ENCODE measurements around the gene DNAJC4. TPM values are rescaled to one million over a fixed set of nuclear protein-coding genes. Genes with fewer than 3 reads are reported as not detected.

The DNAJC4 gene
- total RNA-seq, 1 donor from 2014 or later: 17.6 TPM

DNA sequence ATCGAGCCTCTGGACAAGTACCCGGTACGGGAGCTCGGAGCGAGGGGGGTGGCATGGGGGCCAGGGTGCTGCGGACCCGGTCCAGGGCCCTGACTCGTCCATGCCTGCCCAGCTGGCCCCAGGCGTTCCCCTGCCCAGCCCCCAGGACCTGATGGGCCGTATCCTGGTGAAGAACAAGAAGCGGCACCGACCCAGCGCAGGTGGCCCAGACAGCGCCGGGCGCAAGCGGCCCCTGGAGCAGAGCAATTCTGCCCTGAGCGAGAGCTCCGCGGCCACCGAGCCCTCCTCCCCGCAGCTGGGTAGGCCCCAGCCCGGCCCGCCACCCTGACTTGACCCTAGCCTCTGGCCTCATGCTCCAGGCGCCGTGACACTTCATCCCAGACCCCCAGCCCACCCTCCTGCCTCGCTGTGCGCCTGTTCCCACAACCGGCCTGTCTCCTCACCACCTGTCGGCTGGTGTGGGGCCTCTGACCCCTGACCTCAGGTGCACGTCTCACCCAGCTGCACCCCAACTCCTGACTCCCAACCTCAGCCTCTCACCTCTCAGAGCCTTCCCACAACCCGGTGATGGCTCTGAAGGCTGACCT lies 28.7 kb downstream of the DNAJC4 start:
- H3K4me3 ChIP-seq (ENCODE audit: low read depth, low read length): no peak overlapping the region
- TF ChIP-seq, protein P1, sequence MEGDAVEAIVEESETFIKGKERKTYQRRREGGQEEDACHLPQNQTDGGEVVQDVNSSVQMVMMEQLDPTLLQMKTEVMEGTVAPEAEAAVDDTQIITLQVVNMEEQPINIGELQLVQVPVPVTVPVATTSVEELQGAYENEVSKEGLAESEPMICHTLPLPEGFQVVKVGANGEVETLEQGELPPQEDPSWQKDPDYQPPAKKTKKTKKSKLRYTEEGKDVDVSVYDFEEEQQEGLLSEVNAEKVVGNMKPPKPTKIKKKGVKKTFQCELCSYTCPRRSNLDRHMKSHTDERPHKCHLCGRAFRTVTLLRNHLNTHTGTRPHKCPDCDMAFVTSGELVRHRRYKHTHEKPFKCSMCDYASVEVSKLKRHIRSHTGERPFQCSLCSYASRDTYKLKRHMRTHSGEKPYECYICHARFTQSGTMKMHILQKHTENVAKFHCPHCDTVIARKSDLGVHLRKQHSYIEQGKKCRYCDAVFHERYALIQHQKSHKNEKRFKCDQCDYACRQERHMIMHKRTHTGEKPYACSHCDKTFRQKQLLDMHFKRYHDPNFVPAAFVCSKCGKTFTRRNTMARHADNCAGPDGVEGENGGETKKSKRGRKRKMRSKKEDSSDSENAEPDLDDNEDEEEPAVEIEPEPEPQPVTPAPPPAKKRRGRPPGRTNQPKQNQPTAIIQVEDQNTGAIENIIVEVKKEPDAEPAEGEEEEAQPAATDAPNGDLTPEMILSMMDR (conservative IDR thresholded peaks at IDR 0.05; ENCODE audit: low read depth, low read length): no peak
- DNase-seq (ENCODE audit: low read depth): no peak

DNA sequence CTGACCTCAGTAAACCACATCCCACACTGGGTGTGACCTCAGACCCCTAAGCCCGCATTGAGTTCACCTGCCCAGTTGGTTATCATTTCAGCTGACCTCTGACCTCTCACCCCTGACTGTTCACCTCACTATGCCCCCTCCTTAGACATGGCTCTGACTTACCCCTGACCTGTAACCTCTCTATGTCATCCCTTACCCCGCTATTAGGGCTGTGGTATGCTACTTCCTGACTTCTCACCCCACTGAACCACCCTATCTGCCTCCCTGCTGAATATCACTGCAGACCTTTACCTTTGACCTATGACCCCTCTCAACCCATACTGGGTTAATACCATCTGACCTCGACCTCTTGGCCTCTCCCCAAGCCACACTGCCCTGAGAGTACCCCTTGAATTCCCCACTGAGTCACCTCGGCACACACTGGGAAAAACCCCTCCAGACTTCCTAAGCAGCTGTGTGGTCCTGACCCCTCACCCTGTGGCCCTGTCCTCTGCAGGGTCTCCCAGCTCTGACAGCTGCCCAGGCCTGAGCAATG lies 29.3 kb downstream of the DNAJC4 start:
- TF ChIP-seq, protein P1 (conservative IDR thresholded peaks at IDR 0.05; ENCODE audit: low read depth, low read length): no peak
- H3K4me3 ChIP-seq (ENCODE audit: low read depth, low read length): no peak overlapping the region
- DNase-seq (ENCODE audit: low read depth): no peak

DNA sequence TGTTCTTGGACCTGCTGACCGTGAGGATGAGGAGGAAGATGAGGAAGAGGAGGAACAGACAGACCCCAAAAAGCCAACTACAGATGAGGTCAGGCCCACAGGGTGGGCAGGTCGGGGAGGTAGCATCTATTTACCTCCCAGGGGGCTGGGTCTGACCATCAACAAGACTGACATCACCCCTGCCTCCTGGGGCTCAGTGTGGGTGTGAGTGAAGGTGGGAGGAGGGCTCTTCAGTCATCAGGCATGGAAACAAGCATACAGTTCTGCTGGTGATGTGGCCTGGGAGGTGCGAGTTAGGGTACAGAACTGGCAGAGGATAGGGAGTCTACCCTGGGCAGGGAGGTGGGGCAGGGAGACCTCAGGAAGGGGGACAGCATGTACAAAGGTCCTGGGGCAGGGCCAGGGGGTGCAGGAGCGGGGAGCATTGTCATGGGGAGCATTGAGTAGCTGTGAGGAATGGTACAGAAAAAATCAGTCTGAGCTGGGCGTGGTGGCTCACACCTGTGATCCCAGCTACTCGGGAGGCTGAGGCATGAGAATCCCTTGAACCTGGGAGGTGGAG lies 29.9 kb downstream of the DNAJC4 start:
- H3K4me3 ChIP-seq (ENCODE audit: low read depth, low read length): no peak overlapping the region
- TF ChIP-seq, protein P1 (conservative IDR thresholded peaks at IDR 0.05; ENCODE audit: low read depth, low read length): no peak
- DNase-seq (ENCODE audit: low read depth): no peak

DNA sequence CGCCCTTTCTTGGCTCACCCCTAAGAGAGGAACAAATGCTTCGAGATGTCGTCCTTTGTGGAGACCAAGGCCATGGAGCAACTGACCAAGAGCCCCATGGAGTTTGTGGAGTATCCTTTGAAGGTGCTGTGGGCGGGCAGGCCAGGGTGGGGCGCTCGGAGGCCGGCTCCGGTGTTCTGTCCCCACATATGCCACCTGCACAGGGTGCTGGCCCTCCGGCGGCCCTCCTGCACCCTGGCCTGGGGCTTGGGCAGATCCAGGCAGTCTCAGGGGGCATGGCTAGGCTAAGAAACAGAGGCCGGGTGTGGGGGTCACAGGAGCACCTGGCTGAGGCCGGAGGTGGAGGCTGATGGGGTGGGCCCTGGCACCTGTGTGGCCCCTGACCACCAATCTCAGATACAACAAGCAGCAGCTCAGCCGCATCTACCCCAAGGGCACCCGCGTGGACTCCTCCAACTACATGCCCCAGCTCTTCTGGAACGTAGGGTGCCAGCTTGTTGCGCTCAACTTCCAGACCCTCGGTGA lies 31.3 kb downstream of the DNAJC4 start:
- no peak for DNase-seq (ENCODE audit: low read depth)
- H3K4me3 ChIP-seq (ENCODE audit: low read depth, low read length): no peak overlapping the region
- TF ChIP-seq, protein P1 (conservative IDR thresholded peaks at IDR 0.05; ENCODE audit: low read depth, low read length): no peak

DNA sequence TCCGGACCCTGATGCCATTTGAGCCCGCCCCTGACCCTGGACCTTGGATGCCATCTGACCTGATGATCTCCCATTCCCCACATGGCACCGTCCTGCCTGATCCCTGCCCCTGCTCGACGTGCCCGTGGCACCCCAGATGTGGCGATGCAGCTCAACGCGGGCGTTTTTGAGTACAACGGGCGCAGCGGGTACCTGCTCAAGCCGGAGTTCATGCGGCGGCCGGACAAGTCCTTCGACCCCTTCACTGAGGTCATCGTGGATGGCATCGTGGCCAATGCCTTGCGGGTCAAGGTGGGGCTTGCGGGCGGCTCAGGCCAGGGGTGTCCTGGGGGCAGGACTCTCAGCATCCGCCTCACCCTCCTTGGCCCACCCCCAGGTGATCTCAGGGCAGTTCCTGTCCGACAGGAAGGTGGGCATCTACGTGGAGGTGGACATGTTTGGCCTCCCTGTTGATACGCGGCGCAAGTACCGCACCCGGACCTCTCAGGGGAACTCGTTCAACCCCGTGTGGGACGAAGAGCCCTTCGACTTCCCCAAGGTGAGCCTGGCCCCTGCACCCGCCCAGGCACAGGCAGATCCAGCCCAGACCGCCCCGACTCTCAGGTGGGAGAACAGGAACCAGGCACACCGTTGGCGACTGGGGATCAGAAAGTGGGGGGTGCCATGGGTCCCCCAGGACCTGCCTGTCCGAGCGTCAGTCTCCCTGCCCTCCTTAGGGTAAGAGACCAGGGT lies 32.1 kb downstream of the DNAJC4 start:
- DNase-seq (ENCODE audit: low read depth): no peak
- no peak overlapping the region for H3K4me3 ChIP-seq (ENCODE audit: low read depth, low read length)

DNA sequence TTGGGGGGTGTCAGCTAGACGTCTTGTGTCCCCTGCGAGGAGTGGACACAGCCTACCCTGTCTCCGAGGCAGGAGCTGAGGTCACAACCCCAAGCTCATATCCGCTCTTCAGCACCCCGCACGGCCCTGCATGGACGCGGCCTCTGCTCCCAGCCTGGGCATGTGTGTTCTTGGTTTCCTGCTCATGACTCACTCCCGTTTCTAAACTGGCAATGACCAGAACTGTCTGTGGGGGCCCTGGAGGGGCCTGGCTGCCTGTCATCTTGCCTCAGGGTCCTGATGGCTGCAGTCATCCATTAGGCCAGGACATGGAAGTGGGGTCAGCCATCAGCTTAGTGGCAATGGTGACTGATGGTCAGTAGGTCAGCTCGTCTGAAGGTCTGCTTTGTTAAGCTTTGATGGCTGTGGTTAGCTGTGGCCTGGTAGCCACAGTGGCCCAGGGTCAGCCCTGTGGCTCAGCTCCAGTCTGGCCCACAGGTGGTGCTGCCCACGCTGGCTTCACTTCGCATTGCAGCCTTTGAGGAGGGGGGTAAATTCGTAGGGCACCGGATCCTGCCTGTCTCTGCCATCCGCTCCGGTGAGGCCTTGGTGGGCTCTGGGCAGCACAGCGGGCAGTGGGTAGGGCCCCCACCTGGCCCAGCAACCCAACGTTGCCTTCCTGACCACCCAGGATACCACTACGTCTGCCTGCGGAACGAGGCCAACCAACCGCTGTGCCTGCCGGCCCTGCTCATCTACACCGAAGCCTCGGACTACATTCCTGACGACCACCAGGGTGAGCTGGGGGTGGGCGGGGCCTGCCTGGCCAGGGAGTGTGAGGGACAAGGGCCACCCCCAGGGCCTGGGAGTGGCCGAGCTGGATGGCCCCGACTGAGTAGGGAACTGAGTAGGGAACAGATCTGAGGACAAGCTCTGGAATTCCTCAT lies 32.9 kb downstream of the DNAJC4 start:
- no peak for DNase-seq (ENCODE audit: low read depth)
- TF ChIP-seq, protein P1 (conservative IDR thresholded peaks at IDR 0.05; ENCODE audit: low read depth, low read length): no peak
- no peak overlapping the region for H3K4me3 ChIP-seq (ENCODE audit: low read depth, low read length)

More for the DNA sequence above, 32.1 kb downstream of the DNAJC4 start:
- TF ChIP-seq, protein P1 (conservative IDR thresholded peaks at IDR 0.05; ENCODE audit: low read depth, low read length): no peak
